ENCODE results near the gene ARRB2. TPM values are rescaled to one million over a fixed set of nuclear protein-coding genes. Genes with fewer than 3 reads are reported as not detected.

Gene ARRB2
- total and polyA plus RNA-seq, 2 of the 13 experiments (the other 11 are each of a cell fraction or from before 2014, with no cell fraction given), result 21.5 to 49.2 TPM

GRCh38 chr17:4744999-4745969 is 34.9 kb downstream of the ARRB2 start:
- Histone ChIP-seq H3K9ac (ENCODE audit: insufficient read depth, low read depth, low read length) (no peak overlapping the region), H3K4me2 (ENCODE audit: low read depth, low read length) (0 out of 2 replicates have a peak overlapping the region, but pooled peaks have one; percentile 2), H4K20me1 (ENCODE audit: insufficient read depth, low read length) (no peaks in the 10 kb centered on the region), H3K4me3 (replicated peaks in 1 of 3; ENCODE audit: insufficient read depth in 1 of 3, low read depth in 2 of 3, low read length in 3 of 3) (no peak overlapping the region), H3K9me3 (ENCODE audit: low read length) (no peaks in the 10 kb centered on the region), H2AFZ (ENCODE audit: low read length) (no peak overlapping the region), H3K27me3 (ENCODE audit: control insufficient read depth in 1 of 2, insufficient read depth in 2 of 2, low read length in 2 of 2) (peaks cover 2 to 18% of the 10 kb centered on the region in 2 experiments; a peak in 3 of 5 replicates), H3K79me2 (ENCODE audit: insufficient read depth, low read length) (no peaks in the 10 kb centered on the region), H3K27ac (ENCODE audit: extremely low read length, insufficient read depth, low read length) (no peak overlapping the region), H3K36me3 (replicated peaks in 1 of 2; ENCODE audit: control insufficient read depth in 1 of 2, insufficient read depth in 2 of 2, low read length in 2 of 2) (no peaks in the 10 kb centered on the region), H3K4me1 (ENCODE audit: insufficient read depth, low read length) (peaks cover 65% of the 10 kb centered on the region)
- BruUV-seq (replicated peaks), result no TSS peak
- DNase-seq (ENCODE audit: low spot score), result no peak
- ChIA-PET CTCF (ENCODE audit: low intra/inter-chr PET ratio, low total read pairs) (no interaction called here), POLR2A (interaction anchor here (0.7 to 2.2 kb wide), 3 partner anchors 9 to 45 kb away, joined by 4 to 9 read pairs (median 8); no protein-coding TSS in a partner anchor)
- 71% methylated on average over 50 of the region's 51 CpGs for WGBS (ENCODE audit: low lambda C conversion rate)
- FAIRE-seq, result no peak
- intact Hi-C loops (cut with micrococcal nuclease; ENCODE audit: unreplicated experiment) (no loop called here), in situ Hi-C loops (cut with HindIII; ENCODE audit: extremely low pct_ligation_motif_present, low pct_unique_long_range_greater_than_20kb) (no loop called here)
- TF ChIP-seq ZFP36 (IDR thresholded peaks at IDR 0.05; ENCODE audit: borderline replicate concordance, low read depth, low read length, partially characterized antibody), result no peak
- TF ChIP-seq HMG20B (CRISPR knock-in tag; conservative IDR thresholded peaks at IDR 0.05), result no peak
- TF ChIP-seq ZBTB38 (CRISPR knock-in tag; IDR thresholded peaks at IDR 0.05), result peak; percentile 61; the same call in 1 of the 2 replicates
- TF ChIP-seq ZNF629 (CRISPR knock-in tag; conservative IDR thresholded peaks at IDR 0.05), result no peak
- no peak for TF ChIP-seq NFE2 (CRISPR knock-in tag; IDR thresholded peaks at IDR 0.05)
- TF ChIP-seq, protein P1, sequence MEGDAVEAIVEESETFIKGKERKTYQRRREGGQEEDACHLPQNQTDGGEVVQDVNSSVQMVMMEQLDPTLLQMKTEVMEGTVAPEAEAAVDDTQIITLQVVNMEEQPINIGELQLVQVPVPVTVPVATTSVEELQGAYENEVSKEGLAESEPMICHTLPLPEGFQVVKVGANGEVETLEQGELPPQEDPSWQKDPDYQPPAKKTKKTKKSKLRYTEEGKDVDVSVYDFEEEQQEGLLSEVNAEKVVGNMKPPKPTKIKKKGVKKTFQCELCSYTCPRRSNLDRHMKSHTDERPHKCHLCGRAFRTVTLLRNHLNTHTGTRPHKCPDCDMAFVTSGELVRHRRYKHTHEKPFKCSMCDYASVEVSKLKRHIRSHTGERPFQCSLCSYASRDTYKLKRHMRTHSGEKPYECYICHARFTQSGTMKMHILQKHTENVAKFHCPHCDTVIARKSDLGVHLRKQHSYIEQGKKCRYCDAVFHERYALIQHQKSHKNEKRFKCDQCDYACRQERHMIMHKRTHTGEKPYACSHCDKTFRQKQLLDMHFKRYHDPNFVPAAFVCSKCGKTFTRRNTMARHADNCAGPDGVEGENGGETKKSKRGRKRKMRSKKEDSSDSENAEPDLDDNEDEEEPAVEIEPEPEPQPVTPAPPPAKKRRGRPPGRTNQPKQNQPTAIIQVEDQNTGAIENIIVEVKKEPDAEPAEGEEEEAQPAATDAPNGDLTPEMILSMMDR (CRISPR knock-in tag; IDR thresholded peaks at IDR 0.05), result peak; percentile 25; the same call in 1 of the 2 replicates
- TF ChIP-seq TCF7L2 (IDR thresholded peaks at IDR 0.05; ENCODE audit: low read depth, low read length), result no peak
- TF ChIP-seq ETV6 (CRISPR knock-in tag; conservative IDR thresholded peaks at IDR 0.05), result no peak
- no peak; the same call in 2 of the 3 replicates for ATAC-seq

Measured in HepG2 (cell line).